Stimulated activated CD4-positive, alpha-beta T cell treated with anti-CD3 and anti-CD28 coated beads, TNF-alpha, amount 100 ng/mL, for 1 hour (primary cell): Measurements from ENCODE around the gene LKAAEAR1.

ENCODE experiments used
- DNase-seq, 3 donors: peaks; one replicate each; pipeline ENCODE4 v3.0.0-alpha.2; 2020; ENCODE audit warnings: low read depth in 3 of 3, low spot score in 1 of 3

The LKAAEAR1 gene

DNA sequence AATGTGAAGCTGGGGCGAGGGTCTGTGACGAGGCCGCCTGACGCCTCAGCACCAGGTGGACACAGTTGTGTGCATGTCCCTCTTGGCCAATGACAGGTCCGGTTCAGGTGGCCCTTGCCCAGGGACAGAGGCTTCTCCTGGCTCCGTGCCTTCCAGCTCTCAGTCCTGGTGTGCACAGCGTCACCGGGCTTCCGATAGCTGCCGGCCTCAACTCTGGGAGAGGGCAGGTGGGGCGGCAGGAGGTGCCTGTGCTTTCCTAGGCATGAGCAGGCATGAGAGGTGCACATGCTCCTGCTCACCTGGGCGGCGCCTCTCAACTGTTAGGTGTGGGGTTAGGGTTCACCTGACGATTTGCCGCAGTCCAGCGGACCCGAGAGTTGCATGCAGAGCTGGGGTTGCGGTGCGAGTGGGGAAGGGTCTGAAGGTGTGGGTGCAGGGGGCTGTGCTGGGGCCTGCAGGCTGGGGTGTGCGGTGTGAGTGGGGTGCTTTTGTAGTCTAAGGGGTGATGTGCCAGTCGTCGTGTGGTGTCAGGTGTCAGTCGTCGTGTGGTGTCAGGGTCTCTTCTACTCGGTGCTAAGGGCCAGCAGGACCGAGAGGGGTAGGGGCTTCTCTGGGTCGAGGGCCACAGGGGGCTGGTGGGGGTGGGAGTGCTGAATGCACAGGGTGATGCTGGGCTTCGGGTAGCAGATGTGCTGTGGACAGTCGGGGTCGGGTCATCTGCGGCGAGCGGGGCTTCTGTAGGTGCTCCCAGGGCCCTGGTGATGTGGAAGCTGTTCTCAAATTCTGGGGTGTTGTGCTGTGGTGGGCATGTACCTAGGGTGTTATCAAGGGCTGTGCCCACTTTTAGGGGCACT, 31.0 kb downstream of the LKAAEAR1 start:
- DNase-seq = no peak

DNA sequence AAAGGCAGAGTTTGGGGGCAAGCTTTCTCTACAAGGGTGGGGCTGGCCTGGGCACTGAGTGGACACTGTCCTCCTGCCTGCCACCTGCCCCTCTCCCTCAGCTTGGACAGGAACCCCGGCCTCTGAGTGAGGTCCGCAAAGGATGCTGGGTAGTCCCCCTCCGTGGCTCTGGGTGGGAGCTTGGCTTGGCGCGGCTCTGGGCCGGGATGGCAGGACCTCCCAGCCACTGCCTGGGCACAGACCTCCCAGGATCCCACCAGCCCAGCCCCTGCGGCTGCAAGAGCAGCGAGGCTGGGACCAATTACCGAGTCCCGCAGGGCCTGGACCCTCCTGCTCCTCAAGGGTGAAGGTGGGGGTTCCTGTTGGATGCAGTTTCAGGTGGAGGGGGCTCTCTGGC, 31.9 kb downstream of the LKAAEAR1 start:
- DNase-seq = no peak

DNA sequence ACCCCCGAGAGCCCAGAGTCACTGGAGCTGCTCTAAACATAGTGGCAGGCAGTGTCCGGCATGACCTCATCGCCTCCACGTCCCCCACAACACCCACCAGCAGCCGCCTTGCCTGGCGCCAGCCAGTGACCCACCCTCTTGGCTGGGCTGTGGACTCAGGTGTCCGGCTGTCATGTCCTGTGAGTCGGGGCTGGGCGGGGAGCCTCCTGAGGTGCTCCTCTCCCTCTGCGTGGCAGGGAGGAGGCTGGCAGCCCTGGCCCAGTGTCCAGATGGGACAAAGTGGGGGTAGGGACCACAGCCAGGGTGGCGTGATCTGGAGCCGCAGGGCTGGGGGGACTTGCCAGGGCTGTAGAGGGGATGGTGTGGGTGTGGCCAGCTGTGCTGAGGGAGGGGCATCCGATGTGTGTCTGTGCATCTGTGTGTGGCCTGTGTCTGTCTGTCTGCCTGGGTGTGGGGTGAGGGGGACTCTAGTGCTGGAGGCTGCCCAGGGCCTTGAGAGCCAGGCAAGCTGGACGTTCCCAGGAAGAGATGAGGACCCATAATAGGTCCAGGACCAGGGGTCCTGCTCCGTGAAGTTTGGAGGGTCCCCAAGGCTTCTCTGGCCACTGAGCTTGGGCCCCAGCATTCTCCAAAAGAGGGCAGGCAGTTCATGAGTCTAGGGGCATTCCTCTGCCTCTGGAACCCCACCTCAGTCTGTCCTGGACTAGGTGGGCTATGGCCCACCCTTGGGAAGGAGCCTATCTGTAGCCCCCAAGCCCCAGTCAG, 32.5 kb downstream of the LKAAEAR1 start:
- no peak for DNase-seq

DNA sequence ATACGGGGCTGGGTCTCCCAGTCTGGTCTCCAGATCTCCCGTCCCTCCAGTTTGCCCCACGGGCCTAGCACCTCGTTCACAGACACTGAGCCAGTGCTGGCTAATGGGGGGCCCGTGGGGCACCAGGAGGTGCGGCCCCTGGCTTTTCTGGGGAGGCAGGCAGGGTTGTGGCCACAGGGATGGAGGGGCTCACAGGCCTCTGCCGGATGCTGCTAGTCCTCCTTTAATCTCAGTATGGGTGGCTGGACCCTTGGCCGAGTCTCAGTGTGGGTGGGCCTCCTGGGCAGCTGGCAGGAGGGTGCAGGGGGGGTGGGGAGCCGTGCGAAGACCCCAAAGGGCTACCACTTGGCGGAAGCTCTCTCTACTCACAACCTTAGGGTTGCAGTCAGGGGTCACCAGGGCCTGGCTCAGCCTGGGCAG, 33.2 kb downstream of the LKAAEAR1 start:
- no peak for DNase-seq

DNA sequence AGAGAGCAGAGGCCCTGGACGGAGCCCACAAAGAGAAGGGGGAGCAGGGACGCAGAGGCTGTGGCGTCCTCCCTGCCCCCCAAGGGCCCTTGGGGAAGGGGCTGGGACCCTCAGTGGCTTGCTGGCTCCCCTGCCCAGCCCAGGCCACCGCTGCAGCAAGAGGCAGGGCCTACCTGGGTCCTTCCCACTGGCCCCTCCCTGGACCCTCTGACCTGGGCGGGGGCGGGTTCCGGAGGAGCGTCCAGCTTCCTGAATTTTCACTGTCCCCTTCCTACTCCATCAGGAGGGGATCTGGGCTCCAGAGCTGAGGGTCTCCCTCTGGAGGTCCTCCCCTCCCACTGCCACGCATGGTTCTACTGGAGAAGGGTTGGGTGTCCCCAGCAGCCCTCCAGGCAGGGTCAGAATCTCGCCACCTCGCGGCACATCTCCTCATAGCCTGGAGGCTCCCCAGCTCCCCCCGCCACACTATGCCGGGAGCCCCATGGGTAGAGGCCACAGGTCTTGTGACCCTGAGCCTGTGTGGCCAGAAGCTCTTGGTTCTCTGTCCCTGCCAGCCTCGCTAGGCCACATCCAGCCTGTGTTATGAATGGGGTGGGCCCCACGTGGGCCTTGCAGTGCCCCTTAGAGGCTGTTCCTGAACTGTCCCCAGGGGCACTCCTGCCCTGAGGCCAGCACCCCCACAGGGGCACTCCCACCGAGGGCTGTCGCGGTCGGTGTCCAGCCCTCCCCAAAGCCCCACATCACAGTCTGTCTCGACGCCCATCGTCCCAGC, 33.8 kb downstream of the LKAAEAR1 start:
- no peak for DNase-seq

DNA sequence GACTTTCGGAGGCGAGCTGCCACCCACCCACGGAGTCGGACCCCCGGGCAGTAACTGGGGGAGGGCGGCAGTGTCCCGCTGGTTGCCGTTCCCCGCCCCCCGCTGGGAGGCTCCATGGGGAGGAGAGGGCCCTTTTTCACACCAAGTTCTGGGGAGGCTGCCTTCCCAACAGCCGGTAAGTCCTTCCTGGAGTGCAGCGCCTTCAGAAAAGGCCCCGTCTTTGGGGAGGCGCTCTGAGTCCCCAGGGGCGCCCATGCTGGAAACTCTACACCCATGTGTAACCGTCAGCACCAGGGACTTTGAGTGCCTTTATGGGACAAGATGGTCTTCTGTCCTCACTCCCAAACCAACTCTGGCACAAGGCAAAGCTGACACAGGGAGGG, 34.3 kb downstream of the LKAAEAR1 start:
- no peak for DNase-seq

DNA sequence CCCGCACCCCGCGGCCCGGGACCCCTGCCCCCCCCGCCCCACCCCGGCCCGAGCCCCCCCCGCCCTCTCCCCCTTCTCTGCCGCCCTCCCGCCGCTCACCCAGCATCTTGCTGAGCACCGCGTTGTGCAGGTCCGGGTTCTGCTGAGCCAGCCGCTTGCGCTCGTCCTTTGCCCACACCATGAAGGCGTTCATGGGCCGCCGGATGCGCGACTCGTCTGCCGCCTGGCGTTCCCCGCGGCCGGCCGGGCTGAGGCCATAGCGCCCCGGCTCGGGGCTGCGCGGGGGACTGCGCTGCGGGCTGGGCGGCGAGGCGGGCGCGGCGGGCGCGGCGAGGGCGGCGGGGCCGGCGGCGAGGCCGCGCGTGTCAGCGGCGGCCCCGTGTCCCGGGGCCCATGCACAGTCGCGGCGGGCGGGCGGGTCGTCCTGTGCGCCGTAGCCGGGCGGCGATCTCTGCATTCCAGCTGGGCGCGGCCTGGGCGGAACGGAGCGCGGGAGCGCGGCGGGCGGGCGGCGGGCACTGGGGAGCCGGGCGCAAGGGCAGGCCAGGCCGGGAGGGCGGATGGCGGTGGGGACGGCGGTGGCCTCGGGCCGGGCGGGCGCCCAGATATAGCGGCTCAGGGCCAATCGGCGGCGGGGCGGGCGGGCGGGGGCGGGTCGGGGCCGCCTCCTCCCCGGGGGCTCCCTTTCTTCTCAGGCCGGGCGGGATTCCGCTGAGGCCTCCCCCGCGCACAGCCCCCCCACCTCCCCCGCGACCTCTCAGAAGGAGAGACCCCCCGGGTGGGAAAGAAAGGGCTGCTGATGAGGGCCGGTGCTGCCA, 34.9 kb downstream of the LKAAEAR1 start, which contains the start of gene SOX18:
Gene SOX18 (minus strand): TSS at position 580 of the 818 bp plus-strand sequence. CDS start 123 bp downstream, at position 457.
- no peak for DNase-seq

DNA sequence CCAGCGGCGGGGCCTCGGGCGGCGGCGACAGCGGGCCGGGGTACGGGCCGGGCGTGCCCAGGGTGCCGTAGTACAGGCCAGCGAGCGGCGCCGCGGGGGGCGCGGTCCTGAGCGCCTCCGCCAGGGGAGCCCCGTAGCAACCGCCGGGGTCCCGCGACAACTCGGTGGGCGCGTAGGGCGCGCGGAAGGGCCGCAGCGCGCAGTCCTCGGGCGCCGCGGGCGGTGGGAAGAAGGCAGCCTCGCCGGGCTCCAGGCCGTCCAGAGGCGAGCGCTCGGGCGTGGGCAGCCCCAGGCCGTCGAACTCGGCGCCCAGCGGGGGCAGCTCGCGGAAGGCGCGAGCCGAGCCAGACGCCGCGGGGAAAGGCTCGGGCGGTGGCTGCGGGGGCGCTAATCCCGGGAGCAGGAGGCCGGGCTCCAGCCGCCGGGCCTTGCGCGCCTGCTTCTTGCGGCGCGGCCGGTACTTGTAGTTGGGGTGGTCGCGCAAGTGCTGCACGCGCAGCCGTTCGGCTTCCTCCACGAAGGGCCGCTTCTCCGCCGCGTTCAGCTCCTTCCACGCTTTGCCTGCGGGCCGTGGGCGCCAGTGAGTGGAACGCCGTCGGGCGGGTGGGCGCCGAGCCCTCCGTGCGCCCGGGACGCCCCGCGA, 35.7 kb downstream of the LKAAEAR1 start:
- no peak for DNase-seq

DNA sequence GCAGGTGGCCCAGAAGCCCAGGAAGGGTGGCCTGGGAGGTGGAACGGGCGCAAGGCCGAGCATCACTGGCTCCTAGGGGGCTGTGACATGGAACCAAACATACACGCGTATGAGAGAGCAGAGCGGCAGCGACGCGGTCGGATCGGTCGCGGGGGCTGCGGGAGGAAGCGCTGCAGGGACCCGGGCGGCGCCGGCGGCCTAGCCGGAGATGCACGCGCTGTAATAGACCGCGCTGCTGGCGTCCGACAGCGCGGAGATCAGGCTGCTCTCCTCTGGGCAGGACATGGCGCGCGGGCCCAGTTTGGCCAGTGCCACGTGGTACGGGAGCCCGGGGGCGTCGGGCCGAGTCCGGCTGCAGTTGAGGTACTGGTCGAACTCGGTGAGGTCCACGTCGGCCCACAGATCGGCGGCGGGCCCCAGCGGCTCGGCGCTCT, 36.2 kb downstream of the LKAAEAR1 start:
- DNase-seq = no peak

DNA sequence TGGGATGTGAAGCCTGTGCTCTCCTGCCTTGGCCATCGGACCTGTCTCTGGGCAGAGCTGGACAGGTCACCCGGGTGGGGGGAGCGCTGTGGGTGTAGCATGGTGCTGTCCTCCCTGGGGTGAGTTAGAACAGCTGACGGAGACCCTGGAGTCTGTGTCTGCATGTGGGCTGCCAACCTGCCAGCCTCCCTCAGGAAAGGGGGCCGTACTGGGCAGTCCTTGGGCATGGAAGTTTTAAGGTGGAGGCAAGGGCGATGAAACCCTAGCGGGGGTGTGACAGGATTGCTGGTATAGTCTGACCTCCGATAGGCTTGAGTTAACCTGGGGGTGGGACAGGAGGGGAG, 37.2 kb downstream of the LKAAEAR1 start:
- no peak for DNase-seq

DNA sequence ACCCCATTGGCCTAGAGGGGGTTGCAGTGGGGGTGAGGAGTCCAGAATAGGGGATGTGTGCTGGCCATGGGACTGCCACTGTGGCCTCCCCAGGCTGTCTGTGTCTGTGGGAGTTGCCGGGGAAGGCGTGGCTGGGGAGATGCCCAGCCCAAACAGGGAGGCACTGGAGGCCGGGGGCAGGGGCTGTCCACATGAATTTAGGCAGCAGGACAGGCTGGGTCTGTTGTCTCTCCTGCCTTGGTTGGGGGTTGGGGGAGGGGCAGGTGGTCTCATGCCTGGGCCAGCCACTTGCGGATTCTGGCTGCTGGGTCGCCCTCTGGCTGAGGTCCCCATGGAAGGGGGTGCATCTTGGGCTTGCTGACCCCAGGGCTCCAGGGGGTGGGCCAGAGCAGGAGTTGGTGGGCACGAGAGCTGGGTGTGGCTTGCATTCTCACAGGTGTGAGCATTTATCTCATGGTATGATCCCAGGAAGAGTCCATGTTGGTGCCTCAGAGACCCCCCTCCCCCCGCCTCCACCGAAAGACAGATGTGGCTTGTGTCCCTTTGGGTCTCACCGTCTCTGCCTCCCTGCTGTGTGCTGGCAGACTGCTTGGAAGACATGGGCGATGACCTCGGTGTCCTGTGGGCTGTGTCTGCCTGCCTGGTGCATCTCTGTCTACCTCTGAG, 38.7 kb downstream of the LKAAEAR1 start:
- no peak for DNase-seq

DNA sequence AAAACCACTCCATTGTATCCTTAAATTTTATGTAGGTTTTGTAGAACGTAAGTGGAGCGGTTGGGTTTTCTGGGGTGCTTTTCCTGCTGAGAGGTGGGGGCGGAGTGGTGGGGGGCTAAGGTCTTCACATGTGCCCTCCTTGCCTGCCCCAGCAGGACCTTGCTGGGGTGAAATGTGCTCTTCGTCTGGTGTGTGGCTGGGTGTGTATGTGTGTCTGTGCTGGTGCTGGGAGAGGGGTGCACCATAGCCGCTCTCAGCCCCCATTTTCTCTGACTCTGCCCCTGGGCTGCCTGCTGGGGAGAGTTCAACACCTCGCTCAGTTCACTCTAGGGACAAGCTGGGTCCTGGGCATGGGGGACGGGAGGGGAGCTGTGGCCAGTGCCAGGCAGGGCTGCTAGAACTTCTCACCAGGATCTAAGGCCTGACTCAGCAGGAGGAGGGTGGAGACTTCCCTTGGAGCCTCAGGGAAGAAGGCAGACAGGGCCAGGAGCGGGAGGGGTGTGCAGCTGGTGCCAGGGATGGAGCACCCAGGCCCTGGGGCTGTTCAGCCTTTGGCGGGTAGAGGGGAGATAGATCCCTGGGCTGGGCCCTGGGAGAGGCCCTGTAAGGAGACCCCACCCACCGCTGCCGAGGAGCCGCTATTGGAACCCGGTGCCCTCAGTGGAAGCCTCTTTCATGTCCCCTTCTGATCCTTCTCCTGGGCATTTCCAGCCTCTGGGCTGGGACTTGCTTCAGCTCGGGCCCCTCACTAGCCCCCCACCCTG, 39.5 kb downstream of the LKAAEAR1 start:
- no peak for DNase-seq

DNA sequence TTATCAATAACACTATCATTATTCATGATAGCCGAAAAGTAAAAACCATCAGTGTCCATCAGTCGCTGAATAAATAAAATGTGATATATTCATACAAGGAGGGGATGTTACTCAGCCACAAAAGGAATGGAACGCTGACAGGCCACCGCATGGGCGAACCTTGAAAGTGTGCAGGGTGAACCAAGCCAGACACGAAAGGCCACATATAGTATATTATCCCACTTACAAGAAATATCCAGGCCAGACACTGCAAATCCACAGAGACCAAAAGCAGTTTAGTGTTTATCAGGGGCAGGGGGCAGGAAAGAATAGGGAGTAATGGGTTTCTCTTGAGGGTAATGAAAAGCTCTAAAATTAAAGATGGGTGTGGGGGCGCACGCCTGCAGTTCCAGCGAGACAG, 40.4 kb downstream of the LKAAEAR1 start:
- no peak for DNase-seq

DNA sequence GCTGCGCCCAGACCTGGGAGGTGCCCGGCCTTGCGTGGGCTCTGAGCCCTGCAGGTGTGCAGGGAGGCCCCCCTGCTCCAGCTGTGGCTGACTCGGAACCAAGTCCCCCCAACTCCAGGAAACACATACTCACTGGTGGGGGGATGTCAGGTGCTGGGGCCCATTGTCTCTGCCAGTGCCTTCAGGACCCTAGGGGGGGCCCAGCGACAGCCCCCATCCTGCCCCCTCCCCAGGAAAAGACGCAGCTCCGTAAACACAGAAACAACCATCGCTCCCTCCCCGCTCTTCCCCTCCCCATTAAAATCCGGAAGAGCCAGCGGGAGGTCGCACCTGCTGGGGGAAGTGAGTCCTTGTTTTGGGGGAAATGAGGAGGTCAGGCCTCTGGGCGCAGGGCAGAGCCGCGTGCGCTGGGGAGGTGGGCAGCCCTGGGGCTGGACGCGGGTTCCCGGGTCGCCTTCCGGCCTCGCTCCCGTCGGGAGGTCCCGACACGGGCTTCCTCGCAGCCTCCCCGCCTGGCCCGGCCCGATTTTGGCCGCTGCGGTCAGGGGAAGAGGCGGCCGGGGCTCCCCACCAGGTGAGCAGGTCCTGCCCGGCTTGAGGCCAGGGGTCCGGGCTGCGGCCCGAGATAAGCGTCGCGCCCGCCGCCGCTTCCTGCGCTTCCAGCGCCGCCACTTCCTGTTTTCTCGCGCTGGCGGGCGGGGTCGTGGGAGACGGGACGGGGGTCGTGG, 42.0 kb downstream of the LKAAEAR1 start:
- DNase-seq = no peak

DNA sequence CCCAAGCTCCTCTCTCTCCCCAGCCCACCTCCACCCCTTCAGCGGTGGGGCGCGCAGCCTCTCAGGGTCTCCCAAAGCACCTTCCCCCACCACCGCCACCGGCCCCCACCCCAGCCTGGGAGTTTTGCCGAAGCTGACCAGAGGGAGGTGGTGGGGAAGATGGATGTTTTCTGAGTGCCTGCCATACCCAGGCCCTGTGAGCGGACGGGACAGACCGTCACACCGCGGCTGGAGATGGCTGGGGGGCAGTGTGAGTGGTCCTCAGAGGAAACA, 42.5 kb downstream of the LKAAEAR1 start:
- no peak for DNase-seq

DNA sequence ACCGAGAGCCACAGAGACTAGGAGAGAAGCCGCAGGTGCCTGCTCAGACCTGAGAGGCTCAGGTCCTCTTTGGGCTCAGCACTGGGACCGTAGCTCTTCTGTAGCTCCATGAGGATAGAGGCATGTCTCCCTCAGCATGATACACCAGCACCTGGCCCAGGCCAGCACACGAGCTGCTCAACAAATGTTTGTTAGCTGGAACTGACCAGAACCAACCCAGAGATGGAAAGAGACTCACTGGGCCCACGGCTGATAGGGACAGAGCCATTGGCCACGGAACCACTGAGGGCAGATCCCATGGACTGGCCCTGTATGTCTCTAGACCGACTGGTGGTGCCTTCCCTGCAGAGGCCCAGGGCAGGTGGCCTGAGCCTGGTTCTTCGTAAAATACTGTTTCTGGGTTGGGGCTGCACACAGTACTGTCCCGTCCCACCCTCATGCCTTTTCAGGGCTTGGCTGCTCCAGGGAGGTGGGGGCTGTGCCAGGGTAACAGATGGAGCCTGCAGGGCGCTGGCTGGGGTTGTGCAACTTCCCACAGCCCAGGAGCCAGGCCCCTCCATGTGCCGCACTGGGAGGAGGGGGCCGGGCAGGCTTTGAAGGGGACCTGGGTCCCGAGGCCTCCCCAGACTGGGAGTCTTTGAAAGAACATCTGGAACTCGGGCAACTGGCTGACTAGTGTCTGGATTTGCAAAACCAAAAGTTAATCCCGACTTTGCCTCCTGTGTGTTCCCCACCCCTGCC, 43.0 kb downstream of the LKAAEAR1 start:
- DNase-seq = no peak

DNA sequence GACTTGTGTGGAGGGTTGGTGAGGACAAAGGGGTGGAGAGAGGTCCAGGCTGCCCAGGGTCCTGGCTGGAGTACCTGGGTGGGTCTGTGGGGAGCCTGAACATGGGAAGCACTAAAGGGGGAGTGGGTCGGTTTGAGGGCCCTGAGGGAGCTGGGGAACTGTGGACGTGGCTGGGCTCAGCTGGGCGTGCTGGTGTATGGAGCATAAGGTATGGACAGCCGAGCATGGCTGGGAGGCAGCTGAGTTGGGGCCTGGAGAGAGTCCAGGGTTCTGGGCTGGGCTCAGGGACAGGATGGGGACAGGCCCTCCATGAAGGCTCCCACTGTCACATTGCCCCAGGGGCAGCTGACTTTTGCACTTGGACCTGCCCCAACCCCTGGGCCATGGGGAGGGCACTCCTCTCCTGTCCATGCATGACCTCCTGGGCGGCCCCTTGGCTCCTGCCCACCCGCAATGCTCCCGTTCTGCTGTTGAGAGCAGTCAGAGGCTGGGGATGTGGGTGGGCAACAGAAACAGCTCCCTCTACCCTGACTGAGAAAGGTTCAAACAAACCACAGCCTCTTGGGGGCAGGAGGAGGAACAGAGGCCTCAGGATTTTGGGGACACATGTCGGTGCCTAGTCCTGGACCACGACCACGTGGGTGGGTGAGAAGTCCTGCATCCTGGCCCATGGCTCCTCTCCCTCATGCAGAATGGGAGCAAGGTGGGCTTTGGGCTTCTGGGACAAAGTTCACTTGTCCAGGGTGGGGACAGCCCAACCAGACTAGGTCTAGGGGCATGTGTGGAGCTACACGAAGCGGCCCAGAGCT, 43.8 kb downstream of the LKAAEAR1 start:
- no peak for DNase-seq
